ENCODE measurements around the gene IQGAP2.
A peak's percentile ranks its signal among the peaks of the same experiment; 100 is the strongest.

The IQGAP2 gene

DNA sequence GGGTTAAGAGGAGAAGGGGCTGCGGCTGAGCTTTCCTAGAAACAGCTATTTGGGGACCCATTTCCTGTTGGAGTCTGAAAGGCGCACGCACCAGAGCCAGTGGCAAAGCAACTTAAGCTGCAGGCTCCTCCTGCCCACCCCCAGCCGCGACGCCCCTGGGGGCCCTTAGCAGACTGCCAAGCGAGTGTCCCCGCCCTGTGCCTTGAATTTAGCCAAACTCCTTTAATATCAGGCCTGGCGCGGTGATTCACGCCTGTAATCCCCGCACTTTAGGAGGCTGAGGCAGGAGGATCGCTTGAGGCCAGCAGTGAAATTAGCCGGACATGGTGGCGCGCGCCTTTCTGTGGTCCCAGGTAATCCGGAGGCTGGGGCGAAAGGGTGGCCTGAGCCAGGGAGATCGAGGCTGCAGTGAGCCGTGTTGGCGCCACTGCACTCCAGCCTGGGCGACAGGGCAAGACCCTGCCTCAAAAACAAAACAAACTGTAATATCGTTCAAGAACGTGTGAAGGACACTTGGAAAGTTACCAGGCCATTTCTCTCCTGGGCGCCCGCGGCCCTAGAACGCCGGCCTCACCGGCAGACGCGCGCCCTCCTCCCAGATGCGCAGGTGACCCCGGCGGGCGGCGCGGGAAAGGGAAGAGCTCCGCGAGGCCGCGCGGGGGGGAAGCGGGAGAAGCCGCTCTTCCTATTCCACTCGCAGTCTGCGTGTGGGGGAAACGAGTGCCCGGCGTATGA is 311.8 kb downstream of the IQGAP2 start:
- DNase-seq: no peak
- no peak overlapping the region for H3K4me3 ChIP-seq (ENCODE audit: low read depth, low read length)
- H3K36me3 ChIP-seq: no peaks in the 10 kb centered on the region
- H3K27me3 ChIP-seq: peaks cover 74% of the 10 kb centered on the region
- H3K4me1 ChIP-seq: no peaks in the 10 kb centered on the region
- no peaks in the 10 kb centered on the region; the same call in 1 of the 2 replicates for H3K9me3 ChIP-seq
- TF ChIP-seq, protein P1, sequence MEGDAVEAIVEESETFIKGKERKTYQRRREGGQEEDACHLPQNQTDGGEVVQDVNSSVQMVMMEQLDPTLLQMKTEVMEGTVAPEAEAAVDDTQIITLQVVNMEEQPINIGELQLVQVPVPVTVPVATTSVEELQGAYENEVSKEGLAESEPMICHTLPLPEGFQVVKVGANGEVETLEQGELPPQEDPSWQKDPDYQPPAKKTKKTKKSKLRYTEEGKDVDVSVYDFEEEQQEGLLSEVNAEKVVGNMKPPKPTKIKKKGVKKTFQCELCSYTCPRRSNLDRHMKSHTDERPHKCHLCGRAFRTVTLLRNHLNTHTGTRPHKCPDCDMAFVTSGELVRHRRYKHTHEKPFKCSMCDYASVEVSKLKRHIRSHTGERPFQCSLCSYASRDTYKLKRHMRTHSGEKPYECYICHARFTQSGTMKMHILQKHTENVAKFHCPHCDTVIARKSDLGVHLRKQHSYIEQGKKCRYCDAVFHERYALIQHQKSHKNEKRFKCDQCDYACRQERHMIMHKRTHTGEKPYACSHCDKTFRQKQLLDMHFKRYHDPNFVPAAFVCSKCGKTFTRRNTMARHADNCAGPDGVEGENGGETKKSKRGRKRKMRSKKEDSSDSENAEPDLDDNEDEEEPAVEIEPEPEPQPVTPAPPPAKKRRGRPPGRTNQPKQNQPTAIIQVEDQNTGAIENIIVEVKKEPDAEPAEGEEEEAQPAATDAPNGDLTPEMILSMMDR (IDR thresholded peaks at IDR 0.05; ENCODE audit: low read depth, low read length): no peak

DNA sequence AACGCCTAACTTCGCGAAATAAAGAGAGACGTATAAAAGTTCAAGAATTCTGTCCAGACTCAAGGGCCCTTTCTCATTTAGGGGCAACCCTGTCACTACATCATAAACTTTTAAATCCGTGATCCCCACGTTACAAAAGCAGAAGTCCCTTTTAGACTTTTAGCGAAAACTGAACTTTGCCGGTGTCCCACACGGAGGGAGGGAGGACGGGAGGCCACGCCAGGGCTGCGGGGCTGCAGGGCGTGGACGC is 312.3 kb downstream of the IQGAP2 start:
- peak overlapping the region; percentile 45 for H3K4me3 ChIP-seq (ENCODE audit: low read depth, low read length)
- H3K4me1 ChIP-seq: no peaks in the 10 kb centered on the region
- no peaks in the 10 kb centered on the region; the same call in 1 of the 2 replicates for H3K9me3 ChIP-seq
- peaks cover 69% of the 10 kb centered on the region for H3K27me3 ChIP-seq
- no peak for DNase-seq
- TF ChIP-seq, protein P1 (IDR thresholded peaks at IDR 0.05; ENCODE audit: low read depth, low read length): no peak
- H3K36me3 ChIP-seq: no peaks in the 10 kb centered on the region

DNA sequence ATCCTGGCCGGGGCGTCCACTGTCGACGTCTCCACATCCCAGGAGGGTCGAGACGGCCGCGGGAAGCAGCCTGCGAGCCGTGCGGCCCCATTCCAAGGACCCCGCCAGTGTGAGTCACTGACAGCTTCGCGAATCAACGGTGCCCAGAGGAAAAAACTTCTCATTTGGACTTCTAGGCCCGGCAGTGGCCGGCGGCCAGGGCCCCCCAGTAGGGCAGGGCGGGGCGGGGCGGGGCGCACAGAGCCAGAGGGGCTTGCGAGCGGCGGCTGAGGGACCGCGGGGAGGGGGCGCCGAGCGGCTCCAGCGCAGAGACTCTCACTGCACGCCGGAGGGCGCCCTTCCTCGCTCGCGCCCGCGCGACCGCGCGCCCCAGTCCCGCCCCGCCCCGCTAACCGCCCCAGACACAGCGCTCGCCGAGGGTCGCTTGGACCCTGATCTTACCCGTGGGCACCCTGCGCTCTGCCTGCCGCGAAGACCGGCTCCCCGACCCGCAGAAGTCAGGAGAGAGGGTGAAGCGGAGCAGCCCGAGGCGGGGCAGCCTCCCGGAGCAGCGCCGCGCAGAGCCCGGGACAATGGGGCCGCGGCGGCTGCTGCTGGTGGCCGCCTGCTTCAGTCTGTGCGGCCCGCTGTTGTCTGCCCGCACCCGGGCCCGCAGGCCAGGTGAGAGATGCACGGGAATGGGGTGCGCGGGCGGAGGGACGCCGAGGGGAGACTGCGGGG is 312.8 kb downstream of the IQGAP2 start, which contains the start of gene F2R:
Gene F2R, plus strand, starts transcription at position 391 of the 720 bp plus-strand sequence. Its CDS starts 182 bp downstream, at position 573.
- peak; percentile 44 for DNase-seq
- H3K4me3 ChIP-seq (ENCODE audit: low read depth, low read length): peak within 1 kb of the TSS; percentile 45

DNA sequence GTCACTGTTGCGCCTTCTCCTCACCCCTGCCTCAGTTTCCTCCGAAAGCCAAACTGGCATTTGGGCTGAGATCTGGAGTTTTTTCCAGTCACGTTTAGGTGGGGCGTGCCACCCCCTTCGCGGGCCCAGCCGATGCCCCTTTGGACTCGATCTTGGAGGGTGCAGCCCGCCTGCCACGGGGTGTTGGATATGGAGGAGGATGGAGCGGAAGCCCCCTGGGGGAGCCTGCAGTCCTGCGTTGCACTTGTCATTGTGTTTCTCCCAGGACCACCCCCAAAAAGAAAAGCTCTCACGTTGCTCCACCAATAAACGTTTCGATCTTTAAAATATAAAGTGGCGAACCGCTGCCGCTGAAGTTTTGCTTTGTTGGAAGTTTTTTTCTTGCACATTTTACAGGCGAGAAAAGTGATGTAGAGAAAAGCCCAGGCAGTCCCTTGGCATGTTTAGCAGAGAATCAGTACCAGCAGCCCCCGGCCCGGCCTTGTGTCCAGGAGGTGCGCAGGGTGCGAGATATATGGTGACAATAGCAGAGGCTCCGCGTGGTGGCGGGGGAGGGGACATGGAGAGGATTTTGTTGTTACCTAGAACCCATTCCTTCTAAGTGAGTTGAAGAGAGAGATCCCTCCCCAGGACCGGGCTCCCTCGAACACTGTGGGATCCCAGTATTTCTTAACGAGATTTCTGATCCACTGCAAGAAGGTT is 313.5 kb downstream of the IQGAP2 start:
- Histone ChIP-seq H3K27me3 (peaks cover 57% of the 10 kb centered on the region), H3K4me1 (no peaks in the 10 kb centered on the region), H3K36me3 (no peaks in the 10 kb centered on the region), H3K4me3 (ENCODE audit: low read depth, low read length) (peak overlapping the region; percentile 45), H3K9me3 (no peaks in the 10 kb centered on the region)
- TF ChIP-seq, protein P1 (IDR thresholded peaks at IDR 0.05; ENCODE audit: low read depth, low read length): no peak
- peak; percentile 9 for DNase-seq

More for the DNA sequence above, 312.8 kb downstream of the IQGAP2 start, which contains the start of gene F2R:
- H3K9me3 ChIP-seq: no peaks in the 10 kb centered on the region; the same call in 1 of the 2 replicates
- H3K27me3 ChIP-seq: peaks cover 64% of the 10 kb centered on the region
- H3K4me1 ChIP-seq: no peaks in the 10 kb centered on the region
- H3K36me3 ChIP-seq: no peaks in the 10 kb centered on the region
- TF ChIP-seq, protein P1 (IDR thresholded peaks at IDR 0.05; ENCODE audit: low read depth, low read length): peak; percentile 22; the same call in 1 of the 2 replicates

DNA sequence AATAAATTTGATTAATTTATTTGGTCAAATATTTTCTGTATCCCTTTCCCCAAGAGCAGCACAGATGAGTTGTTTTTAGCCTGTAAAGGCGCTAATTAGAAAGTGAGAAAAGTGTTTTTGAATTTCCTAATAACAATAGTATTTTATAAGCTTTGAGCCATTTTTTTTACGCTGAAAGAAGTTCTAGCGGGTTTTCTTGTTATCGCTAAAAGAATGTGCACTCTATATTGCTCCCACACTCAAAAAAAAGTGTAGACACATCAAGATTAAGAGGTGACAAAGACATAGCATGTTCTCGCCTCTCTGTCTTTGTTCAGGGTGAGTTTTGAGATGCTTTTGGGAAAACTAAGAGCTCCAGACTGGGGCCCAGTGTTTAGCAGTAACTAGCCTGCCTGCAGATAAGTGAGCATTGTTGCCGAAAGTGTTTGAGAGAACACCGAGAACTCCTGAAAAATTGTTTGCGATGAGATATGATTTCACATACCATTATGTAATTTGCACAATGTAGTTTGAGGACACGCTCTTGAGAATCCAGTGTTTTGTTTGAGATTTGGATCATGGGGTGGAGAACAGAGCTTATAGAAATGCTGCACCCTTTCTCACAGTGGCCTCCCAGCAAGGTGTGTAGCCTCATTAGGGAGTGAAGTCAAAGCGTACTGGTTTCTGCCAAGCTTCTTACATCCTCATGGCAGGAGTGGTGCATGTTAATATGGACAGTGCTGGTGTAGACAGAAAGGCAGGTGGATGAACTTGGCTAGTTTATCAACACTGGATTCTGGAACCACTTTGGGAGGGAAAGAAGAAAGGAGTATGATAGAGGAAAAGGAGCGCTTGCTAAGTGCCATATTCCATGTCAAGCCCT is 314.4 kb downstream of the IQGAP2 start:
- Histone ChIP-seq H3K36me3 (no peaks in the 10 kb centered on the region), H3K4me3 (ENCODE audit: low read depth, low read length) (no peak overlapping the region), H3K4me1 (no peaks in the 10 kb centered on the region), H3K27me3 (peaks cover 55% of the 10 kb centered on the region), H3K9me3 (no peaks in the 10 kb centered on the region)
- DNase-seq: no peak
- TF ChIP-seq, protein P1 (IDR thresholded peaks at IDR 0.05; ENCODE audit: low read depth, low read length): no peak
